ENCODE measurements around the gene CDNF. TPM values are rescaled to one million over a fixed set of nuclear protein-coding genes. Genes with fewer than 3 reads are reported as not detected.

CDNF gene
- total and polyA plus RNA-seq, 10 of the 15 experiments (the other 5 are each of a cell fraction or from before 2014, with no cell fraction given): 0.08 to 1.9 (median 0.77) TPM

GRCh38 chr10:14855453-14855852, 17.6 kb upstream of the CDNF start:
- Histone ChIP-seq H3K27me3 (replicated peaks in 1 of 2; ENCODE audit: control insufficient read depth in 2 of 2, insufficient read depth in 2 of 2, low read length in 1 of 2) (no peaks in the 10 kb centered on the region), H2AFZ (ENCODE audit: control insufficient read depth, low read depth, low read length) (no peak overlapping the region), H3K9ac (ENCODE audit: control insufficient read depth, insufficient read depth, low read length) (no peak overlapping the region), H3K79me2 (ENCODE audit: control insufficient read depth, insufficient read depth, low read length) (no peaks in the 10 kb centered on the region), H3K4me1 (ENCODE audit: control insufficient read depth, insufficient read depth, low read length) (no peaks in the 10 kb centered on the region), H3K4me2 (ENCODE audit: control insufficient read depth, insufficient read depth) (no peak overlapping the region), H3K36me3 (ENCODE audit: control insufficient read depth in 2 of 2, insufficient read depth in 2 of 2, low read length in 1 of 2) (peaks cover 4 to 10% of the 10 kb centered on the region in 2 experiments; a peak in 3 of 4 replicates), H3K4me3 (no peak overlapping the region), H4K20me1 (ENCODE audit: control insufficient read depth, insufficient read depth) (no peaks in the 10 kb centered on the region), H3K27ac (ENCODE audit: control insufficient read depth, insufficient read depth) (no peak overlapping the region), H3K9me3 (replicated peaks; ENCODE audit: control insufficient read depth, insufficient read depth, low read length) (no peaks in the 10 kb centered on the region)
- POLR2A ChIA-PET: interaction anchor here (0.5 to 0.7 kb wide), 2 partner anchors 8 to 241 kb away, joined by 3 to 4 read pairs; no protein-coding TSS in a partner anchor
- 100% methylated on average over 1 of the region's 1 CpG for WGBS (ENCODE audit: insufficient coverage, insufficient replicate concordance, low lambda C conversion rate, missing lambda C conversion rate)
- CTCF ChIA-PET: interaction anchor here (1.3 kb wide), 1 partner anchor 116 kb away, joined by 3 read pairs; no protein-coding TSS in a partner anchor
- no TSS peak for BruUV-seq (replicated peaks)
- RAD21 ChIA-PET (ENCODE audit: unreplicated experiment): no interaction called here
- TF ChIP-seq PAX5 (IDR thresholded peaks at IDR 0.05; ENCODE audit: borderline replicate concordance, low read depth, low read length) (no peak), NR2F1 (conservative IDR thresholded peaks at IDR 0.05) (no peak), EZH2 (IDR thresholded peaks at IDR 0.05; ENCODE audit: borderline replicate concordance, control insufficient read depth, low read depth, low read length) (no peak), SREBF2 (IDR thresholded peaks at IDR 0.05; ENCODE audit: low read length) (no peak), STAT3 (IDR thresholded peaks at IDR 0.05; ENCODE audit: low read depth, low read length) (no peak), TAF1 (IDR thresholded peaks at IDR 0.05; ENCODE audit: borderline replicate concordance, low read depth, low read length) (no peak), E2F8 (IDR thresholded peaks at IDR 0.05; ENCODE audit: low read depth, partially characterized antibody) (no peak), SP1 (IDR thresholded peaks at IDR 0.05; ENCODE audit: low read depth, low read length) (no peak), ZZZ3 (IDR thresholded peaks at IDR 0.05; ENCODE audit: control insufficient read depth, insufficient read length, low read depth) (no peak), RCOR1 (conservative IDR thresholded peaks at IDR 0.05; ENCODE audit: low read depth, low read length) (no peak), TCF7 (IDR thresholded peaks at IDR 0.05; ENCODE audit: borderline replicate concordance) (no peak), BCL11A (IDR thresholded peaks at IDR 0.05; ENCODE audit: low read depth, low read length) (no peak), NFXL1 (IDR thresholded peaks at IDR 0.05; ENCODE audit: borderline replicate concordance) (no peak), RUNX3 (IDR thresholded peaks at IDR 0.05; ENCODE audit: low read length) (no peak), CUX1 (IDR thresholded peaks at IDR 0.05; ENCODE audit: insufficient replicate concordance, low read depth, low read length) (no peak), RAD51 (IDR thresholded peaks at IDR 0.05) (no peak)
- FAIRE-seq (no peak), ATAC-seq (no peak), DNase-seq (ENCODE audit: low read depth, low spot score) (no peak)
- SMC1A ChIA-PET (ENCODE audit: uncharacterized antibody, unreplicated experiment): interaction anchor here (0.9 to 1.5 kb wide), 2 partner anchors 15 to 18 kb away, joined by 3 read pairs; no protein-coding TSS in a partner anchor
- intact Hi-C loops (cut with micrococcal nuclease; ENCODE audit: unreplicated experiment) (no loop called here), in situ Hi-C loops (cut with MboI) (no loop called here)
